ENCODE results near the gene PYROXD2. TPM values are rescaled to one million over a fixed set of nuclear protein-coding genes. Genes with fewer than 3 reads are reported as not detected.

The PYROXD2 gene
- total and polyA plus RNA-seq, 2 of the 13 experiments (the other 11 are each of a cell fraction or from before 2014, with no cell fraction given) = 2.0 to 6.2 TPM

DNA sequence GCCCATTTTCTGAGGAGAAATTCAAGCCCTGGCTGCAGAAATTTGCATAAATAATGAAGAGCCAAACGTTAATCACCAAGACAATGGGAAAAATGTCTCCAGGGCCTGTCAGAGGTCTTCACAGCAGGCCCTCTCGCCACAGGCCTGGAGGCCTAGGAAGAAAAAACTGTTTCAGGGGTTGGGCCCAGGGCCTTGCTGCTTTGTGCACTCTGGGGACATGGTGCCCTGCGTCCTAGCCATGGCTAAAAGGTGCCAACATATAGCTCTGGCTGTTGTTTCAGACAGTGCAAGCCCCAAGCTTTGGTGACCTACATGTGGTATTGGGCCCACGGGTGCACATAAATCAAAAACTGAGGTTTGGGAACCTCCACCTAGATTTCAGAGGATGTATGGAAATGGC, 23.7 kb upstream of the PYROXD2 start:
- Histone ChIP-seq H3K4me2 (ENCODE audit: low read depth, low read length) (no peak overlapping the region), H2AFZ (ENCODE audit: low read length) (no peak overlapping the region), H3K4me3 (replicated peaks in 1 of 3; ENCODE audit: insufficient read depth in 1 of 3, low read depth in 2 of 3, low read length in 3 of 3) (no peak overlapping the region), H3K27me3 (ENCODE audit: control insufficient read depth in 1 of 2, insufficient read depth in 2 of 2, low read length in 2 of 2) (no peaks in the 10 kb centered on the region), H3K9ac (ENCODE audit: insufficient read depth, low read depth, low read length) (no peak overlapping the region), H3K9me3 (ENCODE audit: low read length) (no peaks in the 10 kb centered on the region), H3K27ac (ENCODE audit: extremely low read length, insufficient read depth, low read length) (no peak overlapping the region), H4K20me1 (ENCODE audit: insufficient read depth, low read length) (no peaks in the 10 kb centered on the region), H3K4me1 (ENCODE audit: insufficient read depth, low read length) (no peaks in the 10 kb centered on the region), H3K79me2 (ENCODE audit: insufficient read depth, low read length) (no peaks in the 10 kb centered on the region), H3K36me3 (replicated peaks in 1 of 2; ENCODE audit: control insufficient read depth in 1 of 2, insufficient read depth in 2 of 2, low read length in 2 of 2) (peaks cover 8 to 68% of the 10 kb centered on the region in 2 experiments)
- 92% methylated on average over 2 of the region's 4 CpGs for WGBS (ENCODE audit: low lambda C conversion rate)
- ATAC-seq (no peak), FAIRE-seq (no peak), DNase-seq (ENCODE audit: low spot score) (no peak)
- ChIA-PET CTCF (ENCODE audit: low intra/inter-chr PET ratio, low total read pairs) (no interaction called here), POLR2A (no interaction called here)
- intact Hi-C loops (cut with micrococcal nuclease; ENCODE audit: unreplicated experiment) (no loop called here), in situ Hi-C loops (cut with HindIII; ENCODE audit: extremely low pct_ligation_motif_present, low pct_unique_long_range_greater_than_20kb) (no loop called here)
- no TSS peak for BruUV-seq (replicated peaks)
- TF ChIP-seq EP300 (IDR thresholded peaks at IDR 0.05; ENCODE audit: low read depth in 2 of 2, low read length in 2 of 2) (no peak), EP300 (CRISPR knock-in tag; IDR thresholded peaks at IDR 0.05; ENCODE audit: borderline replicate concordance) (no peak), AGO2 (optimal IDR thresholded peaks at IDR 0.05; ENCODE audit: low read depth, low read length) (no peak), RELA (CRISPR knock-in tag; IDR thresholded peaks at IDR 0.05) (no peak), SMYD3 (CRISPR knock-in tag; IDR thresholded peaks at IDR 0.05) (no peak), SKI (IDR thresholded peaks at IDR 0.05; ENCODE audit: partially characterized antibody) (no peak), HOXA9 (CRISPR knock-in tag; IDR thresholded peaks at IDR 0.05; ENCODE audit: borderline replicate concordance) (no peak), ZNF83 (CRISPR knock-in tag; IDR thresholded peaks at IDR 0.05; ENCODE audit: borderline replicate concordance) (no peak), MIER2 (CRISPR knock-in tag; IDR thresholded peaks at IDR 0.05) (no peak), ATF6 (CRISPR knock-in tag; conservative IDR thresholded peaks at IDR 0.05) (no peak)
- TF ChIP-seq, protein P1, sequence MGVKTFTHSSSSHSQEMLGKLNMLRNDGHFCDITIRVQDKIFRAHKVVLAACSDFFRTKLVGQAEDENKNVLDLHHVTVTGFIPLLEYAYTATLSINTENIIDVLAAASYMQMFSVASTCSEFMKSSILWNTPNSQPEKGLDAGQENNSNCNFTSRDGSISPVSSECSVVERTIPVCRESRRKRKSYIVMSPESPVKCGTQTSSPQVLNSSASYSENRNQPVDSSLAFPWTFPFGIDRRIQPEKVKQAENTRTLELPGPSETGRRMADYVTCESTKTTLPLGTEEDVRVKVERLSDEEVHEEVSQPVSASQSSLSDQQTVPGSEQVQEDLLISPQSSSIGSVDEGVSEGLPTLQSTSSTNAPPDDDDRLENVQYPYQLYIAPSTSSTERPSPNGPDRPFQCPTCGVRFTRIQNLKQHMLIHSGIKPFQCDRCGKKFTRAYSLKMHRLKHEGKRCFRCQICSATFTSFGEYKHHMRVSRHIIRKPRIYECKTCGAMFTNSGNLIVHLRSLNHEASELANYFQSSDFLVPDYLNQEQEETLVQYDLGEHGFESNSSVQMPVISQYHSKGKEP (CRISPR knock-in tag; IDR thresholded peaks at IDR 0.05) = no peak
- TF ChIP-seq, protein P2, sequence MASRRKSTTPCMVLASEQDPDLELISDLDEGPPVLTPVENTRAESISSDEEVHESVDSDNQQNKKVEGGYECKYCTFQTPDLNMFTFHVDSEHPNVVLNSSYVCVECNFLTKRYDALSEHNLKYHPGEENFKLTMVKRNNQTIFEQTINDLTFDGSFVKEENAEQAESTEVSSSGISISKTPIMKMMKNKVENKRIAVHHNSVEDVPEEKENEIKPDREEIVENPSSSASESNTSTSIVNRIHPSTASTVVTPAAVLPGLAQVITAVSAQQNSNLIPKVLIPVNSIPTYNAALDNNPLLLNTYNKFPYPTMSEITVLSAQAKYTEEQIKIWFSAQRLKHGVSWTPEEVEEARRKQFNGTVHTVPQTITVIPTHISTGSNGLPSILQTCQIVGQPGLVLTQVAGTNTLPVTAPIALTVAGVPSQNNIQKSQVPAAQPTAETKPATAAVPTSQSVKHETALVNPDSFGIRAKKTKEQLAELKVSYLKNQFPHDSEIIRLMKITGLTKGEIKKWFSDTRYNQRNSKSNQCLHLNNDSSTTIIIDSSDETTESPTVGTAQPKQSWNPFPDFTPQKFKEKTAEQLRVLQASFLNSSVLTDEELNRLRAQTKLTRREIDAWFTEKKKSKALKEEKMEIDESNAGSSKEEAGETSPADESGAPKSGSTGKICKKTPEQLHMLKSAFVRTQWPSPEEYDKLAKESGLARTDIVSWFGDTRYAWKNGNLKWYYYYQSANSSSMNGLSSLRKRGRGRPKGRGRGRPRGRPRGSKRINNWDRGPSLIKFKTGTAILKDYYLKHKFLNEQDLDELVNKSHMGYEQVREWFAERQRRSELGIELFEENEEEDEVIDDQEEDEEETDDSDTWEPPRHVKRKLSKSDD (CRISPR knock-in tag; IDR thresholded peaks at IDR 0.05; ENCODE audit: low read depth) = no peak
- TF ChIP-seq, protein P3, sequence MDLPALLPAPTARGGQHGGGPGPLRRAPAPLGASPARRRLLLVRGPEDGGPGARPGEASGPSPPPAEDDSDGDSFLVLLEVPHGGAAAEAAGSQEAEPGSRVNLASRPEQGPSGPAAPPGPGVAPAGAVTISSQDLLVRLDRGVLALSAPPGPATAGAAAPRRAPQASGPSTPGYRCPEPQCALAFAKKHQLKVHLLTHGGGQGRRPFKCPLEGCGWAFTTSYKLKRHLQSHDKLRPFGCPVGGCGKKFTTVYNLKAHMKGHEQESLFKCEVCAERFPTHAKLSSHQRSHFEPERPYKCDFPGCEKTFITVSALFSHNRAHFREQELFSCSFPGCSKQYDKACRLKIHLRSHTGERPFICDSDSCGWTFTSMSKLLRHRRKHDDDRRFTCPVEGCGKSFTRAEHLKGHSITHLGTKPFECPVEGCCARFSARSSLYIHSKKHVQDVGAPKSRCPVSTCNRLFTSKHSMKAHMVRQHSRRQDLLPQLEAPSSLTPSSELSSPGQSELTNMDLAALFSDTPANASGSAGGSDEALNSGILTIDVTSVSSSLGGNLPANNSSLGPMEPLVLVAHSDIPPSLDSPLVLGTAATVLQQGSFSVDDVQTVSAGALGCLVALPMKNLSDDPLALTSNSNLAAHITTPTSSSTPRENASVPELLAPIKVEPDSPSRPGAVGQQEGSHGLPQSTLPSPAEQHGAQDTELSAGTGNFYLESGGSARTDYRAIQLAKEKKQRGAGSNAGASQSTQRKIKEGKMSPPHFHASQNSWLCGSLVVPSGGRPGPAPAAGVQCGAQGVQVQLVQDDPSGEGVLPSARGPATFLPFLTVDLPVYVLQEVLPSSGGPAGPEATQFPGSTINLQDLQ (CRISPR knock-in tag; IDR thresholded peaks at IDR 0.05) = no peak
- TF ChIP-seq, protein P4, sequence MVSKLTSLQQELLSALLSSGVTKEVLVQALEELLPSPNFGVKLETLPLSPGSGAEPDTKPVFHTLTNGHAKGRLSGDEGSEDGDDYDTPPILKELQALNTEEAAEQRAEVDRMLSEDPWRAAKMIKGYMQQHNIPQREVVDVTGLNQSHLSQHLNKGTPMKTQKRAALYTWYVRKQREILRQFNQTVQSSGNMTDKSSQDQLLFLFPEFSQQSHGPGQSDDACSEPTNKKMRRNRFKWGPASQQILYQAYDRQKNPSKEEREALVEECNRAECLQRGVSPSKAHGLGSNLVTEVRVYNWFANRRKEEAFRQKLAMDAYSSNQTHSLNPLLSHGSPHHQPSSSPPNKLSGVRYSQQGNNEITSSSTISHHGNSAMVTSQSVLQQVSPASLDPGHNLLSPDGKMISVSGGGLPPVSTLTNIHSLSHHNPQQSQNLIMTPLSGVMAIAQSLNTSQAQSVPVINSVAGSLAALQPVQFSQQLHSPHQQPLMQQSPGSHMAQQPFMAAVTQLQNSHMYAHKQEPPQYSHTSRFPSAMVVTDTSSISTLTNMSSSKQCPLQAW (CRISPR knock-in tag; IDR thresholded peaks at IDR 0.05) = no peak
